HG02623 (cell line): Measurements from ENCODE around the gene GPRC5D.
A peak's percentile ranks its signal among the peaks of the same experiment; 100 is the strongest.

Experiments
- ATAC-seq: cut with Tn5 transposase; IDR thresholded peaks from one replicate; pipeline ENCODE4 v1.9.1; 2021; ENCODE audit warnings: moderate library complexity; ENCODE audit not compliant: unreplicated experiment

The GPRC5D gene

DNA sequence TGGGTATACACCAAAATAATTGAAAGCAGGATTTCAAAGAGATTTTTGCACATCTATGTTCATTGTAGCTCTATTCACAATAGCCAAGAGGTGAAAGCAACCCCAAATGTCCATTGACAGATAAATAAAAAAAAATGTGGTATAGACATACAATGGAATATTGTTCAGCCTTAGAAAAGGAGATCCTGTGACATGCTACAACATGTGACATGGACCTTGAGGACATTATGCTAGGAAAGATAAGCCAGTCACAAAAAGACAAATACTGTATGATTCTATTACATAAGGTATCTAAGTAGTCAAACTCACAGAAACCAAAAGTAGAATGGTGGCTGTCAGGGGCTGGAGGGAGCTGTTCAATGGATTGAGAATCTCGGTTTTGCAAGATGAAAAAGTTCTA lies 12.1 kb downstream of the GPRC5D start:
- ATAC-seq = no peak

DNA sequence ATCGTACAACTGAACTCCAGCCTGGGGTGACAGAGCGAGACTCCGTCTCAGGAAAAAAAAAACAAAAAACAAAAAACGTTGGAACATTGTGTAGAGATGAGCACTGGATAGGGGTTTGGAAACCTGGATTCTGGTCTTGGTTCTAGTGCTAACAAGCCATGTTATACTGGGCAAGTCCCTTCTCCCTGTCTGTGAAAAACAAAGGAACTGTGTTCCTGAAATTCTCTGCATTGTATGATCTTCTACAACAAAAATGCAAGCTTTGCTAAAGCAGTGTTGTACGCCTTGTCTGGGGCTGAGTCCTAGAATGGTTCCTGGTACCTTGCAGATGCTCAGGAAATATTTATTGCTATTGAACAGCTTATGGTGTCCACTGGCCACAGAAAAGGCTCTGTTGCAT lies 13.4 kb downstream of the GPRC5D start:
- no peak for ATAC-seq

DNA sequence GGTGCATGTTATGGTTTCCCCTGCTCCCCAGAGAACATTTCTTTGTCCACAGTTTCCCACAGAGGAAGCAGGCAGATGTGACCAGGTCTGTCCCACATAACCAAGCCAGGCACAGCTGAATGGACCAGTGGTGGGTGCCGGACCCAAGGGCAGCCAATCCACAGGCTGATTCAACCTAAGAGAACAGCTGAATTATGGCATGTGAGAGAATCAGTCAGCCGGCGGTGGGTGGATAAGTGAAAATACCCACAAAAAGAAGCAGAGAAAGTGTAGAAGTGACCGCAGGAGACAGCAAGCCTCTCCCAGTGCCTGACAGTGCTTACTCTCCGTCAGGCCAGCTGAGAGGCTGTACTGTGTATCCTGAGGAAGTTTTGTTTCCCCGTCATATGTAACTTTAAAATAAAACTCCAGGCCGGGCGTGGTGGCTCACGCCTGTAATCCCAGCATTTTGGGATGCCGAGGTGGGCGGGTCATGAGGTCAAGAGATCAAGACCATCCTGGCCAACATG lies 14.9 kb downstream of the GPRC5D start:
- ATAC-seq = no peak

DNA sequence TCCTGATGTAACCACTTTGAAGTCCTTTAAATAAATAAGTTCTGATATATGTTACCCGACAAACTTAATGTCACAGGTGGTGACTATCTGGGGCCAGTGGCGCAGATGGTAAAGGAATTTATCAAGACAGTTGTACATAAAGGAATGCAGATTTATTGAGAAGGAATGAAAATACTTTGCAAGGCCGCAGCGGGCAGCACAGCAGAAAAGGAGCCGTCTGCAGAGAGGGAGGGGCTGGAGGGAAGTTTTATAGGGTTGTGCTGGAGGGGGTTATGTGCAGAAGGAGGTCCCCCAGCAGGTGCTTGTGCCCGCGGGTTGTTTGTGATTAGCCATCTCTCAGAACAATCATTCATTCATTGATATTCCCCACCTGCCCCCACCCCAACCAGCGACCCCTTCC lies 17.4 kb downstream of the GPRC5D start:
- ATAC-seq = no peak

DNA sequence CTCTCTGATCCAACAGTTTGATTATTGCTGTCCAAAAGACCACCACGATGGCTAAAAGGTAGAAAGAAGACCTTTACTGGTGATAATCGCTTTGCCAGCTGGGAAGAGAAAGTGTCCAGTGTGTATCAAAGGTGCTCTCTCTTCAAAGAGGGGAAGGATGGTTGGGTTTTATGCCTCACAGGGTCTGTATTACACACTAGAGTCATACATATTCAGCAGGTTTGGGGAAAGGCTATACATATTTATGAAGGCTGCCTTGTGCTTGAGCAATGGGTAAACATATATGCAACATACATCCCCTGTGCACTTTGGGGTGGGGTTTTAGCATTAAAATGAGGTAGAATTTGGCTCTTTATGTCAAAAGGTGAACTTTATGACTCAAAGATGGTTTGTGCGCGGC lies 18.2 kb downstream of the GPRC5D start:
- ATAC-seq = no peak

DNA sequence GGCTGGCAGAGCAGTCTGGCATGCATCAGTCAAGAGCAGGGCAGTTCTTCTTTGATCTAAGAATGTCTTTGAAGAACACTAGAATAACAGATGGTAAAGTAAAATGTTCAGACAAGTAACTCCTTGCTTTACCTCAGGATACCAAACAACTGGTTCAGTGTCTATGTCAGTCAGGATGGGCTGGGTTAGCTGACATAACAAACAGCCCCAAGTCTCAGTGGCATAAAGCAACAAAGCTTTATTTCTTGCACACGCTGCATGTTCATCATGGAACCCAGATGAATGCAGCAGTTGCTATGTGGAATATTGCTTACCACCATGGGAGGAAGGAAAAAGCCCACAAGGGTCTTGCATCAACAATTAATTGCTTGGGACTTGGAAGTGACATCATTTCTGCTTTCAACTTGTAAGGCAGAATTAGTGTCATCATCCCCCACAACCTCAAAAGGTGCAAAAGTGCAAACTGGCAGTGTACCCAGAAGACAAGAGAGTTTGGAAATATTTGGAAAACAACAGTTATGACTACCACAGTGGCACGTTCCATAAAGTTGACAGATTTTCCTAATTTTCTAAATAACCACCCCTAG lies 21.2 kb downstream of the GPRC5D start:
- no peak for ATAC-seq

DNA sequence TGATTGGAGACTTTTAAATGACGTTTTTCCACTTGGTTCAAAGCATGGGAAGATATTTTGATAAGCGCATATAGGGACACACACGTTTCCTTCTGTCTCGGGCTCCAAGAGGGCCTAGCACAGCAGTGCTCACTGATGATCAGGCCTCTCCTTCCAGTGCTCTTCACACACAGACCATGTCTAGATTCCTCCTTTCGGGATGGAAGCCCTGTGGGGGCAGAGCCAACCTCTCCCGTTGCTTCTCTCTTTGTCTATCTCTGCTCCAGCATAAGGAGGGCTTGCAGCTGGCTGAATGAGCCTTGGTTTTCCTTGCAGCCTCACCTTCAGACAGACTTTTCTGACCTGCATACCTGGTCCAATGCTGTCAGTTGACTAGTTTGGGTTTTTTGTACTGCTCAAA lies 22.3 kb downstream of the GPRC5D start:
- no peak for ATAC-seq

DNA sequence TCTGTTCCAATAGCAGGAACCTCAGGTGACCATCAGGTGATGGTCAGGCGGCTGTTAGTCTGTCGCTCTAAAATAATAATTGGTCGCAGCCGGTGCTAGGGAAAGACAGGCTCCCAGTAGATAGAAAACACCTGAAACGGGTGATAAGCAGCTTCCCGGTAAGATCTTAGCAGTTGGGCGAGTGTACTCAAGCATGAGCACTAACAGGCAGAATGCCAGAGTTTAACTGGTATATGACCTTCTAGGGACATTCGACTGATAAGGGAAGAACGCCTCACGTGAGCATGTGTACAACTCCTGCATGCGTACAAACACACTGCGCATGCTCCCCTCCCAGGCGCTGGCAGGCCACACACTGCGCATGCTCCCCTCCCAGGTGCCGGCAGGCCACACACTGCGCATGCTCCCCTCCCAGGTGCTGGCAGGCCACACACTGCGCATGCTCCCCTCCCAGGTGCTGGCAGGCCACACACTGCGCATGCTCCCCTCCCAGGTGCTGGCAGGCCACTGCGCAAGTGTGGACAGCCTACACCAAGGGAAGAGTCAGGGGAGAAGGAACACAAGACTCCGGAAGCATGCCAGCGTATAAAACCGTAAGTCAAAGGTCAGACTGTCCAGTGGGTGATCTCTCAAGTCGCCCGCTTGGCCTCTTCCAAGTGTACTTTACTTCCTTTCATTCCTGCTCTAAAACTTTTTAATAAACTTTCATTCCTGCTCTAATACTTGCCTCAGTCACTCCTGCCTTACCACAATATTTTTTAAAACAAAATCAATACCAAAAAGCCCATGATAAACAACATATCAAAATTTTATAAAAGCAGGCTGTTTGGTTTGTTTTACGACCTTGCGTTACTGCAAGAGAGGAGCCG lies 24.5 kb downstream of the GPRC5D start:
- no peak for ATAC-seq

DNA sequence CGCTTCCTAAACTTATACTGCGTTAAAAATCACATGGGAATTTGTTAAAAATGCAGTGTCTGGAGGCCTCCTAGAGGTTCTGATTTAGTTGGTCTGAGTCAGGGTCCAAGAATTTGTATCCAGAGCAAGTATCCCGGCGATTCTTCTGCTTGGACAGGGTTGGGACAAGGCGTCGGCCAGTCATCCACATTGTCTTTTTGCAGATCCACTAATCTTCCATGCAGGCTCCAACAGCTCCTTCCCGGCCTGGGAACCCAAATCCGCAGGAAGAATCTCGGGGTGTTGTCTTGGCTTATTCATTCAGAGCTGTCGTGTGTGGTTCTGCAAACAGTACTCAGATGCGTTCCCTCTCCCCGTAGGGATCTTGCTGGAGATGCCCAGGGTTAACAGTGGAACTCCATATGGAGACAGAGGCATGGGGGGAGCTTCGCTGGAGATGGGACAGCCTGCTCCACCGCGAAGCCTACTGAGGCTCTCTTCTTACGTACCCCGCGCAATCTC lies 25.3 kb downstream of the GPRC5D start:
- ATAC-seq = no peak

DNA sequence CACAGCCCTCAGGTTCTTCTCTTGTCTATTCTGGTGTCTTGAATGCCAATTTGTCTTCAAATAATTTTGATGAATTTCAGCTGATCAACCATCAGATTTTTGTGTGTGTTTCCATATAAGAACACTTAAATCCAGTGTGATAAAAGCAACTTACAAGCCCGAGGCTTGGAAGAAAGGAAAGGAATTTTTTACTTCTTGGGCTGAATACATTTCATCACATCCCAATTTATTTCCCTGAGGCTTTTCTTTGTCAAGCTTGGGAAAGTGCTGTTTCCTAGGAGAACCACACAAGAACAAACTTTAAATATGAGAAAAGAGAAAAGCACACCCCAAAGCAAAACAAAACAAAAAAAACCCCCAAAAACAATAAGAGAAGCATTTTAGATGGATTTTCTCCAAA lies 26.6 kb downstream of the GPRC5D start:
- ATAC-seq = no peak

DNA sequence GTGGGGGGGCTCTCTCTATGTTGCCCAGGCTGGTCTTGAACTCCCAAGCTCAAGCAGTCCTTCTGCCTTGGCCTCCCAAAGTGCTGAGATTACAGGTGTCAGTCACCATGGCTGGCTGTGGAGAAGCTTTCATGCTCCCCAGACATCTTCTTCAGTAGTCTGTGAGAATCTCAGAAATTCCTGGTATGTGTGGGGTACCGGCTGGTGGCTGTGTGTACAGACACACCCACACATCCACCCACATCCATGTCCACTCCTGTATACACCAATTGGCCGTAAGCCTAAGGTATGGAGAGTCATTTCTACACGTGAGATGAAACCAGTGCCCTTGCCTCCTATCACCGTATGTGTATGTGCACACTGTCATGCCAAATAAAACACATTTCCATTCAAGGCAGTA lies 27.8 kb downstream of the GPRC5D start:
- no peak for ATAC-seq

DNA sequence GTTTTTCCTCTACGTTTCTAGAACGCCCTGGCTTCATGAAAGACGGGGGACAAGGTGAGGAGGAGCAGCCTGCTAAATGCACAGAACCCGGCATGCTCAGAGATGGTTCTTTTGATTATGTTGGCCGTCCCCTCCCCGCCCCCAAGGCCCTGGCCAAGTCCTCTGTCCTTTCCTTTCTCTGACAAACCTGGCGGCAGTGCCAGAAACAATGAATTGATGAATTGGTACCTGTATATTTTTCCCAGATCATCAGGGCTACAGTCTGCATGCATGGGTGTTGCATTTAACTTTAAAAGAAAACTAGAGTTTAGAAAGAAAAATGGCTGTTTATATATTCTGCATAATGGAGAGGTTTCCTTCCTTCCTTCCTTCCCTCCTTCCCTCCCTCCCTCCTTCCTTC lies 29.0 kb downstream of the GPRC5D start:
- ATAC-seq = no peak

DNA sequence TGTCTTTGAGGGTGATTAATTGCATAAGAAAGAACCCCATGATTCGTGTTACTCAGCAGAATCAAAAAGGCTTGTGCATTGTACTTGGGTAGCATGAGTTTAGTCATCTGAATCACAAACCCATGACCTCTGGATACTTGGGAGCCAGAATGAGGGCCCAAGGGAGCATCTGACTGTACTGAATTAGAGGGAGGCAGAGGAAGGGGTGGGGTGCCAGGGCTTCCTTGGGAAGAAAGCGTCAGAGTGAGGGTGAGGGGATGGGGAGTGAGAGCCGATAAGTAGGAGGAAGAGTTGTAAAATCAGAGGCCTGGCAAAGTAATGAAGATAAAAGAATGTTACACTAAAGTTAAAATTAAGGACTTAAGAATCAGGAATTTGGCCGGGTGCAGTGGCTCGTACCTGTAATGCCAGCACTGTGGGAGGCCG lies 29.8 kb downstream of the GPRC5D start:
- no peak for ATAC-seq

DNA sequence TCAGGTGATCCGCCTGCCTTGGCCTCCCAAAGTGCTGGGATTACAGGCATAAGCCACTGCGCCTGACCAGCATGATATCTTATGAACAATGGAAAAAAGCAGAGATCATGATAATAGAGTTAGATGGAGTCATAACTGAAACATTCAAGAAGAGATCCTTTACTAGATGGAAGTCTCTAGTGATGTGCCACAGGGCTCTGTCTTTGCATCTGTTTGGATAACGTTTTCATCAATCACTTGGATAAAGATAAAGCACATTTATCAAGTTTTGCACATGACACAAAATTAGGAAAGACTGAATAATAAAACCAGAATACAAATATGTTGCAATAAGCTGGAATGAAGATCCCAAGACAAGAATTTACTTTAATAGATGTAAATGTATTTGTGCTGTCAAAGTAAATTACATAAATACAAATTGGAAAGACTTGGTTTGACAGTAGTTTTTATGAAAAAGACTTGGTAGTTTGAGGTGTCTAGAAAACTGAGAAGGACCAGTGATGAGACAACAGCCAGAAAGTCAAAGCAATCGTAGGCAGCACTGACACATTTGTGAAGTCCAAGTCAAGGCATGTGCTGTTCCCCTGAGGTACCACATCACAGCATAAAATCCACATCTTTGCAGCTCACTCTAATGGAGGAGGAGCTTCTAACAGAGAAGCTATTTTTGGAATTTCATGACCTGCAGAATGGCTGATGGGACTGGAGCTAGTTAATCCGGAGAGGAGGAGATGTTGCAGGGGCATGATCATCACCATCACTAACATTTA lies 32.1 kb downstream of the GPRC5D start:
- ATAC-seq = no peak

DNA sequence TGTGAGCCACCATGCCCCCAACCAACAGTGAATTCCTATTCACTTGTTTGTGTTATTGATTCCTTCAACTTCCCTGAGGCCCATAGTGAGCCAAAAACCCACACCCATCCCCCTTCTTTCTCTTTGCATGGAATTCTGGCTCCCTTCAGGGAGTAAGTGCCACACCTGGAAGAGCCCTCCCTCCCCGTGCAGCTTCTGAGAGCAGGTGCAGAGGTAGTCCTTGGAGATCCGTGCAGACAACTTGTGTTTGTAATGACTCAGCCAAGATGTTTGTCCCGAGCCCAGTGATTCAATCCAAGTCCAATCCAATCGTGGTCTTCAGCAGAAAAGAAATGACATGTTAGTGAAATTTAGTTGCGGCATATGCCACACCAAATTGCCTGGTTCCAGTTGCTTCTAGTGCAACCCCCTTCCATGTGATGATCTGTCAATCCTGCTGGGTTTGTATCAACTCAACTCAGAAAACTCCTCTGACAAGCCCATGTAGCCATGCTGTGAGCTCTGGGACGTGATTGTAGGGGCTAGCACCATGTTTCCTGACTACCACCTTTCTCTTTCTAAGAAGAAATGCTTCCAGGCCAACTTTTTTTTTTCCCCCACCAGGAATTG lies 33.1 kb downstream of the GPRC5D start:
- ATAC-seq = no peak

DNA sequence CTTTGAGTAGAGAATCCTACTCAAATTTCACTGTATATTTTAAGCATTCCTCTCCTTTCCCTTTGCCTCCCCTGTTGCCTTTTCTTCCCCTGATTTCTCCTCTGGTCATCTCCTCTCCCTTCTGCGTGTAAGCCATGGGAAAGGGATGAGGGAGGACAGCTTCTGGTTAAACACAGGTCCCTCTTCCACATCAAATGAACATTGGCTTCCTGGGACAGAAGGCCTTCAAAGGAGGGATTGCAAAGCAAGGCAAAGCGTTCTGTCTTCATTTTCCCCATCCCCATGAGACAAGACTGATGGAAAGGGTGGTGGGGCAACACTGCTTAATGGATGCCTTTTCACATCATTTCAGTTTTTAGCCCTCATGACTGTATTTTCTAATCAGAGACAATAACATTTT lies 34.5 kb downstream of the GPRC5D start:
- ATAC-seq = no peak

DNA sequence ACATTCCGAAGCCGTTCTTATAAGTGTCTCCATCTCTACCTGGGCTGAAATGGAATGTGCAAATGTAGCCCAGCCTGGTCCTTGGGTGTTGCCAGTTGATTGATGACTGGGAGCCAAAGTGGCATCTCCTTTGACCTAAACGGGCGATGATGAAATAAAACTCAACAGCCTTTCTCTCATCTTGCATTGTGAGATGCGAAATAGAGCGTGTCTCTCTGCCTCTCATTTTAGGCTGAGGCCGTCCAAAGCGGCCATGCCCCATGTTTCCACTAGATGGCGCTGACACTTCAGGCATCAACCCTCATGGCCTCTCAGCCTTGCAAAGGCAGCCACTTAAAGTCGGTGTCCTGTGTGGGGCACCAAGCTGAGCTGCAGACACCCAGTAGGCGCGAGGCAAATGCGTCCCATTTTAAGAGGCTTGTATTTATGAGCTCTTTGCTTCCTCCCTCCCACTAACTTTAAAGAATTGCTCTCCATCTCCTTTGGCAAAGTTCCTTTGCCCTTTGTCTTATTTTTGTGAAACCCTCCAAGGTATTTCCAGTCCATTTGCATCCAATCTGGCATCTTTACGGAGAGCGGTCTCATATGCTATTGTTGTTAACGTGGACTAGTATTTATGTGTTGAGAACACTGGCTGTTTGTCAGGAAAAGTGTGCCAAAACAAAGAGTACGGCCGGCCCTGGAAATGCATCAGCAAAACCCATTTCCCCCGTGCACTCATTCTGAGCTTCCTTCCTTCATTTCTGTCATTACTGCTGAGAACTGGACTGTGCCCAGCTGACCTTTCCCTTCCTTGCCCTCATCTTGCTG lies 35.6 kb downstream of the GPRC5D start:
- peak; percentile 93 for ATAC-seq

DNA sequence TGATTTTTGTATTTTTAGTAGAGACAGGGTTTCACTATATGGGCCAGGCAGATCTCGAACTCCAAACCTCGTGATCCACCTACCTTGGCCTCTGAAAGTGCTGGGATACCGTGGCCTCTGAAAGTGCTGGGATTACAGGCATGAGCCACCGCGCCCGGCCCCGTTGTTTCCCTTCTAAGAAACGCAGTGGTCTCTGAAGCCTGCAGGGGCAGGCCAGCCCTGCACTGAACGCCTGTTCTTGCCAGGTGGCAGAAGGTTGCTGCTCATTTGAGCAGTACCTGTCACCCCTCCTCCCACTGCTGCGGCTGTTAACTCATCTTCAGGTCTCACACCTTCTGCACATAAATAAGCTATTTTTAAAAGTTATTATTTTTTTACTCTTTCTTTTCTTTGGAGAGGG lies 36.3 kb downstream of the GPRC5D start:
- no peak for ATAC-seq

DNA sequence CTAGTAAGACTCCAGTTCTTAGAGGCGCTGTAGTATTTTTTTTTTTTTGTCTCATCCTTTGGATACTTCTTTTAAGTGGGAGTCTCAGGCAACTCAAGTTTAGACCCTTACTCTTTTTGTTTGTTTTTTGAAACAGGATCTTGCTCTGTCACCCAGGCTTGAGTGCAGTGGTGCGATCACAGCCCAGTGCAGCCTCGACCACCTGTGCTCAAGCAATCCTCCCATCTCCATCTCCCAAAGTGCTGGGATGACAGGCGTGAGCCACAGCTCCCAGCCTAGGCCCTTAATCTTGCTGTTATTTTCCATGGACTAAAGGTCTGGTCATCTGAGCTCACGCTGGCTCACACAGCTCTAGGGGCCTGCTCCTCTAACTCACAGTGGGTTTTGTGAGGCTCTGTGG lies 39.3 kb downstream of the GPRC5D start:
- no peak for ATAC-seq

DNA sequence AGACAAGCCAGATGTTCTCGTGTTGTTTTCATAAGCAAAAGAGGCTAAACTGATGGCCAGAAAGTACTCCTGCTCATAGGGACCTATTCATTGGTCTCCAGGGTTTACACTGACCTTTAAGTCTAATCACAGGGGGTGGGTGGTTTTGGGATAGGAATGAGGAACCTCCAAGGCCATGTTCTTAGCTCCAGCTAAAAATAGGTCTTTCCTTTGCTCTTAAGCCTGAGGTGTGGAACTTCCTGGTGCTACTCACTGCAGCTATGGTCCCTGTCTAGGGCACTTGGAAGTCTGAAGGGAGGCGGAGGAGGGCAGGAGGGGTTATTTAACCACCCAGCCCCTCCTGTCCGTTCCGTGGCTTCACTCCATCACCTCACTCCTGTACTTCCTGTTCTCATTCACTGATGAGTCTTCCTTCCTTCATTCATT lies 42.0 kb downstream of the GPRC5D start:
- no peak for ATAC-seq
